Smooth muscle cell (in vitro differentiated cells): Measurements from ENCODE around the gene CCDC107. TPM values are rescaled to one million over a fixed set of nuclear protein-coding genes. Genes with fewer than 3 reads are reported as not detected.

Experiments
- DNase-seq: peaks from one replicate; lab custom pipeline; 2025; ENCODE audit not compliant: unreplicated experiment; lab: John Stamatoyannopoulos, UW
- H2AFZ ChIP-seq: fragments of 200-600 bp; sonication (generic); 2 replicates; pipeline ENCODE4 v1.6.0; 2016; ENCODE audit warnings: antibody characterized with exemption, low read depth, mild to moderate bottlenecking
- H3F3A ChIP-seq: fragments of 200-600 bp; sonication (generic); 2 replicates; pipeline ENCODE4 v1.6.0; 2017; ENCODE audit warnings: antibody characterized with exemption, low read depth
- H3K27ac ChIP-seq: fragments of 200-600 bp; sonication (generic); 2 replicates; pipeline ENCODE4 v1.5.1; 2016; ENCODE audit warnings: low read depth, mild to moderate bottlenecking
- H3K27me3 ChIP-seq: fragments of 200-600 bp; sonication (generic); 2 replicates; pipeline ENCODE4 v1.6.1; 2016; ENCODE audit warnings: low read depth, mild to moderate bottlenecking
- H3K36me3 ChIP-seq: fragments of 200-600 bp; sonication (generic); 2 replicates; pipeline ENCODE4 v1.5.1; 2016; ENCODE audit warnings: low read depth
- H3K4me1 ChIP-seq: fragments of 200-600 bp; sonication (generic); 2 replicates; pipeline ENCODE4 v1.5.1; 2016; ENCODE audit warnings: low read depth
- H3K4me2 ChIP-seq: fragments of 200-600 bp; sonication (generic); 2 replicates; pipeline ENCODE4 v1.6.0; 2016; ENCODE audit warnings: mild to moderate bottlenecking
- H3K4me3 ChIP-seq: fragments of 200-600 bp; sonication (generic); 2 replicates; pipeline ENCODE4 v1.5.1; 2016; ENCODE audit warnings: mild to moderate bottlenecking
- H3K79me2 ChIP-seq: fragments of 200-600 bp; sonication (generic); 2 replicates; pipeline ENCODE4 v1.6.0; 2016; ENCODE audit warnings: low read depth, mild to moderate bottlenecking
- H3K9ac ChIP-seq: fragments of 200-600 bp; sonication (generic); 2 replicates; pipeline ENCODE4 v1.6.0; 2016; ENCODE audit warnings: low read depth
- H3K9me3 ChIP-seq: fragments of 200-600 bp; sonication (generic); replicated peaks from 2 replicates; pipeline ENCODE4 v1.5.1; 2016; ENCODE audit warnings: low read depth
- H4K20me1 ChIP-seq: fragments of 200-600 bp; sonication (generic); 2 replicates; pipeline ENCODE4 v1.6.0; 2016; ENCODE audit warnings: low read depth
- WGBS: methylation state at CpG from one replicate; pipeline ENCODE4 v1.1.7; 2016; ENCODE audit warnings: low lambda C conversion rate; 5-methylcytosine and 5-hydroxymethylcytosine counted together
- polyA plus RNA-seq: library from polyadenylated mRNA; unstranded; fragments of >200 nt; fragmentation: Nextera tagmentation; extraction: Ambion mirVana; gene quantifications from 2 replicates; pipeline ENCODE4 v1.2.1, GENCODE V29; 2016
- total RNA-seq: library from RNA; depleted of rRNA; stranded (reverse); fragments of >200 nt; gene quantifications from 2 replicates; pipeline ENCODE4 v1.2.3, GENCODE V29; 2014
- TF ChIP-seq, protein P1 (sequence below): fragments of 200-600 bp; sonication (generic); IDR thresholded peaks from 2 replicates; pipeline ENCODE4 v1.5.1; 2017; ENCODE audit warnings: borderline replicate concordance, mild to moderate bottlenecking, antibody characterized with exemption; ENCODE audit not compliant: insufficient read depth, poor library complexity, severe bottlenecking

CCDC107 gene
- total and polyA plus RNA-seq, 2 experiments from 2014 or later, result 19.6 to 37.1 TPM

DNA sequence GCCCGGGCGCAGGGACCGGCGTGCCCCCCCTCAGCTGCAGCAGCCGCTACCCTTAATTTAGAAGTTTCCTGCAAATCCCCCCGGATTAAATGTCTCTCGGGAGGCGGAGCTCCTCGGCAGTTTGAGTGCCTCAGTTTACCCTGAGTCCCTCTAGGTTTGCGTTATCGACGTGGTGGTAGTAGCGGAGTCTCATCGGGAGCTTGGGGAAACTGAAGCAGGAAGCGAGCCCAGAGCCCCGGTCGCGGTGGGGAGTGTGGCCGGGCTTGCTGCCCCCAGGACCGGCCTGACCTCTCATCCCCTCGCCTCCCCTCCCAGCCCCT, 32.2 kb downstream of the CCDC107 start:
- Histone ChIP-seq H3K79me2 (peaks cover 35% of the 10 kb centered on the region), H3K4me2 (peak overlapping the region; percentile 95), H3F3A (peaks cover 57% of the 10 kb centered on the region), H3K4me1 (peaks cover 18% of the 10 kb centered on the region), H3K4me3 (peak overlapping the region; percentile 70), H3K36me3 (no peaks in the 10 kb centered on the region), H4K20me1 (peaks cover 44% of the 10 kb centered on the region), H2AFZ (no peak overlapping the region), H3K9ac (peak overlapping the region; percentile 90), H3K27ac (peak overlapping the region; percentile 95), H3K9me3 (no peaks in the 10 kb centered on the region), H3K27me3 (no peaks in the 10 kb centered on the region)
- TF ChIP-seq, protein P1, sequence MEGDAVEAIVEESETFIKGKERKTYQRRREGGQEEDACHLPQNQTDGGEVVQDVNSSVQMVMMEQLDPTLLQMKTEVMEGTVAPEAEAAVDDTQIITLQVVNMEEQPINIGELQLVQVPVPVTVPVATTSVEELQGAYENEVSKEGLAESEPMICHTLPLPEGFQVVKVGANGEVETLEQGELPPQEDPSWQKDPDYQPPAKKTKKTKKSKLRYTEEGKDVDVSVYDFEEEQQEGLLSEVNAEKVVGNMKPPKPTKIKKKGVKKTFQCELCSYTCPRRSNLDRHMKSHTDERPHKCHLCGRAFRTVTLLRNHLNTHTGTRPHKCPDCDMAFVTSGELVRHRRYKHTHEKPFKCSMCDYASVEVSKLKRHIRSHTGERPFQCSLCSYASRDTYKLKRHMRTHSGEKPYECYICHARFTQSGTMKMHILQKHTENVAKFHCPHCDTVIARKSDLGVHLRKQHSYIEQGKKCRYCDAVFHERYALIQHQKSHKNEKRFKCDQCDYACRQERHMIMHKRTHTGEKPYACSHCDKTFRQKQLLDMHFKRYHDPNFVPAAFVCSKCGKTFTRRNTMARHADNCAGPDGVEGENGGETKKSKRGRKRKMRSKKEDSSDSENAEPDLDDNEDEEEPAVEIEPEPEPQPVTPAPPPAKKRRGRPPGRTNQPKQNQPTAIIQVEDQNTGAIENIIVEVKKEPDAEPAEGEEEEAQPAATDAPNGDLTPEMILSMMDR, result no peak
- under 1% methylated on average over 12 of the region's 21 CpGs for WGBS
- no peak for DNase-seq

DNA sequence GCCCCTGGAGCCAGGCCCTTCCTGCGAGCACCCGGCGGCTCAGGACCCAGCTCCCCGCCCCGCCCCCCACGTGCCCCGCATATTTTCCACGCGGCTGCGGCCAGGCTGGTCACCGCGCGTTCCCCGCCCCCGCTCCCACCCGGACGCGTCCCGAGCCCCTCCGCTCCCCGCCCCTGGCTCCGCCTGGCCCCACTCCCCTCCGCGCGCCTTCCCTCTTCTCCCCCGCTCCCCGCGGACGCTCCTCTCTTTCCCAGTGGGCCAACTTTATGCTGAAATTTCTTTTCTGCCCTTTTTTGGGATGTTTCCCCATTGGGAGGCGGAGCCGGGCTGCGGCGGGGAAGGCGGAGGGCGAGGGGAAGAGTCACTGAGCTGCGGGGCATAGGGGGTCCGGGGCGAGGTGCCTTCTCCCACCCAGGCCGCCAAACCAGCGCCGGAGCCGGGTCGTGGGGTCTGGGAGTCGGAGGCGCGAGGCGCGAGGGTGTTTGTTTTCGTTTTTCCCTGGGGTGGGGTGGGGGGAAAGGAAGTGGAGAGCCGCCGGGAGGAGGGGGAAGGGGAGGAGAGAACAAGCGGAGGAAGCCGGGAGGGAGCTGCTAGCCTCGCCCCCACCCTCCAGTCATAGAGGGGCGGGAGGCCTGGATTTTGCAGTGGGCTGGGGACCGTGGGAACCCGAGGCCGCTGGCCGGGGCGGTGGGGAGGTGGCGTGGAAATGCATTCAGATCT, 32.7 kb downstream of the CCDC107 start:
- peak; percentile 75 for DNase-seq
- H3K9me3 ChIP-seq, result no peaks in the 10 kb centered on the region
- H3K4me2 ChIP-seq, result peak overlapping the region; percentile 95
- no peak overlapping the region for H2AFZ ChIP-seq
- peaks cover 18% of the 10 kb centered on the region for H3K4me1 ChIP-seq
- no peaks in the 10 kb centered on the region for H3K27me3 ChIP-seq
- peaks cover 40% of the 10 kb centered on the region for H4K20me1 ChIP-seq
- peak overlapping the region; percentile 95 for H3K27ac ChIP-seq
- peak overlapping the region; percentile 70 for H3K4me3 ChIP-seq
- no peaks in the 10 kb centered on the region for H3K36me3 ChIP-seq
- peaks cover 35% of the 10 kb centered on the region for H3K79me2 ChIP-seq
- TF ChIP-seq, protein P1, result no peak
- H3F3A ChIP-seq, result peaks cover 55% of the 10 kb centered on the region
- H3K9ac ChIP-seq, result peak overlapping the region; percentile 90
- WGBS, result 1% methylated on average over 14 of the region's 61 CpGs

DNA sequence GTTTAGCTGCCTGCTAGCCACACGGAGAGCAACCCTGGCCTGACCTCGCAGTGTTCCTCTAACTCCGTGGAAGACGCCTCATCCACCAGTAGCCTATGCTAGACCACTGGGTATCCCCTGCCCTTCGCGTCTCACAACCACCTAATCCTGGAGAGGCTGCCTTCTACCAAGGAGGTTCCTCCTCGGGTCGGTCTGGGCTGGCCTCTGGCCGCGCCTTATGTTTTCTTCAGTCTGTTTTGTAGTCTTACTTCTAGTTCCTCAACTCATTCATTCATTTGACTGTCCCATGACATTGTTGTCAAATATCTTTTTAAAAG, 33.2 kb downstream of the CCDC107 start:
- peak overlapping the region; percentile 70 for H3K4me3 ChIP-seq
- no peak overlapping the region for H2AFZ ChIP-seq
- H3K27ac ChIP-seq, result peak overlapping the region; percentile 95
- peaks cover 58% of the 10 kb centered on the region for H3F3A ChIP-seq
- 10% methylated on average over 10 of the region's 10 CpGs for WGBS
- peak overlapping the region; percentile 95 for H3K4me2 ChIP-seq
- H3K9me3 ChIP-seq, result no peaks in the 10 kb centered on the region
- H3K9ac ChIP-seq, result no peak overlapping the region
- H3K36me3 ChIP-seq, result no peaks in the 10 kb centered on the region
- DNase-seq, result no peak
- H3K4me1 ChIP-seq, result peaks cover 18% of the 10 kb centered on the region
- no peaks in the 10 kb centered on the region for H3K27me3 ChIP-seq
- peaks cover 40% of the 10 kb centered on the region for H4K20me1 ChIP-seq
- TF ChIP-seq, protein P1, result no peak
- peaks cover 34% of the 10 kb centered on the region for H3K79me2 ChIP-seq

DNA sequence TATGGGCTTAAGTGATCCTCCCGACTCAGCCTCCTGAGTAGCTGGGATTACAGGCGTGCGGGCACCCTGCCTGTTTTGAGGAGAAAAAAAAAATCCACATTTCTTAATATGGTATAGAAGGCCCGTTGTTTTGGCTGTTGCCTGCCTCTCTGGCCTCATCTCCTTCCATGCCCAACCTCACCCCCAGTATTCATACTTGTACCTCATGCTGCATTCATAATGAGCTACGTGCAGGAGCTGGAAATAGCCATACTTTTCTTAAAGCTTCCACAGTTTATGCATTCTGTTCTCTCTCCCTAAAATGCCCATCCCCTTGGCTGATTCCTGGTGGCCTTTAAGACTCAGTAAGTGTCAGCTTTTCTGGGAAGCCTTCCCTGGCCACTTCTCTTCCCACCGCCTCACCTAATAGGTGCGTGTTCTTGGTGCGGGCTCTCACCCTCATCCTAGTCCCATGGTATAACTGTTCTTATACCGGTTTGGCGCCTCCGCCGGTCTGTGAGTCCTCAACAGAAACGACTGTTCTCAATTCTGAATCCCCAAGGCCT, 33.7 kb downstream of the CCDC107 start:
- no peak for DNase-seq
- H3K9ac ChIP-seq, result no peak overlapping the region
- H3K27me3 ChIP-seq, result no peaks in the 10 kb centered on the region
- TF ChIP-seq, protein P1, result no peak
- H3K4me1 ChIP-seq, result peaks cover 18% of the 10 kb centered on the region
- peaks cover 56% of the 10 kb centered on the region for H3F3A ChIP-seq
- H3K4me2 ChIP-seq, result peak overlapping the region; percentile 95
- H3K4me3 ChIP-seq, result no peak overlapping the region
- H3K79me2 ChIP-seq, result peaks cover 29% of the 10 kb centered on the region
- H3K9me3 ChIP-seq, result no peaks in the 10 kb centered on the region
- H3K27ac ChIP-seq, result peak overlapping the region; percentile 95
- 67% methylated on average over 13 of the region's 13 CpGs for WGBS
- peaks cover 36% of the 10 kb centered on the region for H4K20me1 ChIP-seq
- no peaks in the 10 kb centered on the region for H3K36me3 ChIP-seq
- no peak overlapping the region for H2AFZ ChIP-seq
